Measurements from ENCODE around the gene GABRA4.

GABRA4 gene

GRCh38 chr4:47010912-47011446, 17.6 kb upstream of the GABRA4 start:
- no peak overlapping the region for H3K27ac ChIP-seq (ENCODE audit: low read length)

GRCh38 chr4:47010347-47010911, 17.0 kb upstream of the GABRA4 start:
- no peak overlapping the region for H3K27ac ChIP-seq (ENCODE audit: low read length)
- no peaks in the 10 kb centered on the region for H3K9me3 ChIP-seq (ENCODE audit: control insufficient read depth in 2 of 2, low read length in 2 of 2)
- no peaks in the 10 kb centered on the region for H3K4me1 ChIP-seq (ENCODE audit: control insufficient read depth, insufficient read depth, low read length)
- H3K9ac ChIP-seq (ENCODE audit: low read length in 2 of 2), result peak overlapping the region in 1 of 2 donors; percentile 4
- no peaks in the 10 kb centered on the region for H3K36me3 ChIP-seq (ENCODE audit: control insufficient read depth in 2 of 2, insufficient read depth in 2 of 2, low read length in 2 of 2)
- no peaks in the 10 kb centered on the region for H3K27me3 ChIP-seq (ENCODE audit: control insufficient read depth in 1 of 2, insufficient read depth in 2 of 2, low read length in 2 of 2)
- peak overlapping the region in 1 of 2 donors; percentile 50 for H3K4me3 ChIP-seq (ENCODE audit: low read length in 2 of 2)

More at GRCh38 chr4:47010912-47011446, 17.6 kb upstream of the GABRA4 start:
- Histone ChIP-seq H3K36me3 (ENCODE audit: control insufficient read depth in 2 of 2, insufficient read depth in 2 of 2, low read length in 2 of 2) (no peaks in the 10 kb centered on the region), H3K4me3 (ENCODE audit: low read length in 2 of 2) (peak overlapping the region in 1 of 2 donors; percentile 50), H3K9ac (ENCODE audit: low read length in 2 of 2) (peak overlapping the region in 1 of 2 donors; percentile 4), H3K4me1 (ENCODE audit: control insufficient read depth, insufficient read depth, low read length) (no peaks in the 10 kb centered on the region), H3K27me3 (ENCODE audit: control insufficient read depth in 1 of 2, insufficient read depth in 2 of 2, low read length in 2 of 2) (no peaks in the 10 kb centered on the region), H3K9me3 (ENCODE audit: control insufficient read depth in 2 of 2, low read length in 2 of 2) (no peaks in the 10 kb centered on the region)

- H3K9me3 ChIP-seq (ENCODE audit: control insufficient read depth in 2 of 2, low read length in 2 of 2), result no peaks in the 10 kb centered on the region
- no peak overlapping the region for H3K27ac ChIP-seq (ENCODE audit: low read length)
- H3K4me3 ChIP-seq (ENCODE audit: low read length in 2 of 2), result no peak overlapping the region
- no peak overlapping the region for H3K9ac ChIP-seq (ENCODE audit: low read length in 2 of 2)
- no peaks in the 10 kb centered on the region for H3K36me3 ChIP-seq (ENCODE audit: control insufficient read depth in 2 of 2, insufficient read depth in 2 of 2, low read length in 2 of 2)
- H3K4me1 ChIP-seq (ENCODE audit: control insufficient read depth, insufficient read depth, low read length), result no peaks in the 10 kb centered on the region
- no peaks in the 10 kb centered on the region for H3K27me3 ChIP-seq (ENCODE audit: control insufficient read depth in 1 of 2, insufficient read depth in 2 of 2, low read length in 2 of 2)
Observed at GRCh38 chr4:47002580-47002979, 9.2 kb upstream of the GABRA4 start.

DNA sequence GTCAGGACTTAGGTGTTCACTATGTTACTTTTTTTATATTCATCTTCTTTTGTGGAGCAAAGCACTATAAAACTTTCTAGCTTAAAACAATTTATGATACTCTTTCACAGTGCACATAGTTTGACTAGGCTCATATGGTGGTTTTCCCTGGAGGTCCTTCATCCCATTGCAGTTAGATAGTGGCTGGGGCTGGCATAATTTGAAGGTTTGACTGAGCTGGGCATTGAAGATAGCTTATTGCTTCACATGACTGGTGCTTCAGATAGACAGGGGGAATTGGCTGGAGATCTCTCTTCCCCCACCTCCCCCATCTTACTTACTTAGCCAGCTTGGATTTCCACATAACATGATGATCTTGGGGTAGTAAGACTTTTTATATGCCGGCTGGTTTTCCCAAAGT, 7.0 kb upstream of the GABRA4 start:
- Histone ChIP-seq H3K27me3 (ENCODE audit: control insufficient read depth in 1 of 2, insufficient read depth in 2 of 2, low read length in 2 of 2) (no peaks in the 10 kb centered on the region), H3K27ac (ENCODE audit: low read length) (no peak overlapping the region)

DNA sequence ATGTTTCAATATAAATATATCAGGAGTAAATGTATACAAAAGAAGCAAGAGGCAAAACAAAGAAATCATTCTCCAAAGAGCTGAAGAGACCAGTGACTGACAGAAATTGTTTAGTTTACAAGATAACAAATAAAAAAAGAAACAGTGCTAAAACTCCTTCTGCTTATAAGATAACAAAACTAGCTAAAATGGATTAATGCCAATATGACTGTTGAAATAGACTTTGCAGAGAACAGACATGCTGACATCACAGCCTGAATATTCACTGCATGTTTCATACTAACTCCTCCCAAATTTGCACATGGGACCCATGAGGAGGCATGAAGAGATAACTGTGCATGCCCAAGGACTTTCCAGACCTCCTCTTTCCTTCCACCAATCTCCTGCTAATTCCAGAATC, 6.2 kb upstream of the GABRA4 start:
- Histone ChIP-seq H3K27ac (ENCODE audit: low read length) (no peak overlapping the region), H3K36me3 (ENCODE audit: control insufficient read depth in 2 of 2, insufficient read depth in 2 of 2, low read length in 2 of 2) (no peaks in the 10 kb centered on the region), H3K4me1 (ENCODE audit: control insufficient read depth, insufficient read depth, low read length) (no peaks in the 10 kb centered on the region), H3K9me3 (ENCODE audit: control insufficient read depth in 2 of 2, low read length in 2 of 2) (no peaks in the 10 kb centered on the region), H3K4me3 (ENCODE audit: low read length in 2 of 2) (no peak overlapping the region), H3K27me3 (ENCODE audit: control insufficient read depth in 1 of 2, insufficient read depth in 2 of 2, low read length in 2 of 2) (no peaks in the 10 kb centered on the region), H3K9ac (ENCODE audit: low read length in 2 of 2) (no peak overlapping the region)

More for the DNA sequence above, 7.0 kb upstream of the GABRA4 start:
- Histone ChIP-seq H3K36me3 (ENCODE audit: control insufficient read depth in 2 of 2, insufficient read depth in 2 of 2, low read length in 2 of 2) (no peaks in the 10 kb centered on the region), H3K9me3 (ENCODE audit: control insufficient read depth in 2 of 2, low read length in 2 of 2) (no peaks in the 10 kb centered on the region), H3K9ac (ENCODE audit: low read length in 2 of 2) (no peak overlapping the region), H3K4me1 (ENCODE audit: control insufficient read depth, insufficient read depth, low read length) (no peaks in the 10 kb centered on the region), H3K4me3 (ENCODE audit: low read length in 2 of 2) (no peak overlapping the region)

DNA sequence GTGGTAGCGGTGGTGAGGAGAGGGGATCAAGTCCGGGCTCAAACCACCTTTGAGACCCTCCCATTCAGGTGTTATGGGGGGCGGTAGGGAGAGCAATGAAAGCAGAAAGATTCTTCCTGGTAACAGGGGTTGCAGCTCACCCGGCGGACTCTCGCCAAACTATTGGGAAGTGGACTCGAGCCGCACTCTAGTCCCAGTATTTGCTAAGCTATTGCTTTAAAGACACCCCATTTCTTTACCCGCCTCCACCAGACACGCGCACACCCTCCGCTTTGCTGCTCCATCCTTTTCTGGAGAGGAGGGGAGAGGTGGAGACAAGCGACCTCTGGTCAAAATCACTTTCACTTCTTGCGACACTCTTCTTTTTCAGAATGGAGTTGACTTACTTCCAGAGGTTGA, 625 bp upstream of the GABRA4 start:
- Histone ChIP-seq H3K9me3 (ENCODE audit: control insufficient read depth in 2 of 2, low read length in 2 of 2) (no peaks in the 10 kb centered on the region), H3K4me3 (ENCODE audit: low read length in 2 of 2) (peak overlapping the region; percentile 58 to 63), H3K27me3 (ENCODE audit: control insufficient read depth in 1 of 2, insufficient read depth in 2 of 2, low read length in 2 of 2) (peaks cover 5 to 21% of the 10 kb centered on the region in 2 donors), H3K4me1 (ENCODE audit: control insufficient read depth, insufficient read depth, low read length) (no peaks in the 10 kb centered on the region), H3K27ac (ENCODE audit: low read length) (no peak overlapping the region), H3K9ac (ENCODE audit: low read length in 2 of 2) (no peak overlapping the region), H3K36me3 (ENCODE audit: control insufficient read depth in 2 of 2, insufficient read depth in 2 of 2, low read length in 2 of 2) (no peaks in the 10 kb centered on the region)

DNA sequence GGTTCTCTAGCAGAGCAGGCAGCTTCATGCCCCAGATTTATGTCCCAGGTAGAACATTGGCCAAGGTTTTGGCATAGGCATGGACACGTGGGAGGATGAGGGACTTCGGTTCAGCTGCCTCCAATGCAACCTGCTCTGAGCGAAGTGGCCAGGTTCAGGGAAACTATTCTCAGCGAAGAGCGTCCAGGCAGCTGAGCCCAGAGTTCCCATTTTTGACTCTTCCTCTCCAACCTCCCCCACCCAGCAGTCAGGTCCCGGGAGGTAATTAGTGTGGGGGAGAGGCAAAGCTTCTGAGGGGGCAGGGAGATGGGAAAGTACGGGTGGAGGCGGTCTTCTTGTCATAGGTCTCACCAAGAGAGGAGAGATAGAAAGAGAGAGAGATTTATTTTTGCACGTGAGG, 1.0 kb downstream of the GABRA4 start:
- H3K36me3 ChIP-seq (ENCODE audit: control insufficient read depth in 2 of 2, insufficient read depth in 2 of 2, low read length in 2 of 2), result no peaks in the 10 kb centered on the region
- no peaks in the 10 kb centered on the region for H3K9me3 ChIP-seq (ENCODE audit: control insufficient read depth in 2 of 2, low read length in 2 of 2)
- no peaks in the 10 kb centered on the region for H3K4me1 ChIP-seq (ENCODE audit: control insufficient read depth, insufficient read depth, low read length)
- peaks cover 5 to 21% of the 10 kb centered on the region in 2 donors for H3K27me3 ChIP-seq (ENCODE audit: control insufficient read depth in 1 of 2, insufficient read depth in 2 of 2, low read length in 2 of 2)
- no peak overlapping the region for H3K4me3 ChIP-seq (ENCODE audit: low read length in 2 of 2)
- H3K27ac ChIP-seq (ENCODE audit: low read length), result no peak overlapping the region
- H3K9ac ChIP-seq (ENCODE audit: low read length in 2 of 2), result no peak overlapping the region

GRCh38 chr4:46986922-46987638, 6.3 kb downstream of the GABRA4 start:
- Histone ChIP-seq H3K9ac (ENCODE audit: low read length in 2 of 2) (no peak overlapping the region), H3K9me3 (ENCODE audit: control insufficient read depth in 2 of 2, low read length in 2 of 2) (no peaks in the 10 kb centered on the region), H3K36me3 (ENCODE audit: control insufficient read depth in 2 of 2, insufficient read depth in 2 of 2, low read length in 2 of 2) (no peaks in the 10 kb centered on the region), H3K27me3 (ENCODE audit: control insufficient read depth in 1 of 2, insufficient read depth in 2 of 2, low read length in 2 of 2) (peaks cover 0 to 3% of the 10 kb centered on the region in 2 donors), H3K4me3 (ENCODE audit: low read length in 2 of 2) (no peak overlapping the region), H3K4me1 (ENCODE audit: control insufficient read depth, insufficient read depth, low read length) (no peaks in the 10 kb centered on the region), H3K27ac (ENCODE audit: low read length) (no peak overlapping the region)

DNA sequence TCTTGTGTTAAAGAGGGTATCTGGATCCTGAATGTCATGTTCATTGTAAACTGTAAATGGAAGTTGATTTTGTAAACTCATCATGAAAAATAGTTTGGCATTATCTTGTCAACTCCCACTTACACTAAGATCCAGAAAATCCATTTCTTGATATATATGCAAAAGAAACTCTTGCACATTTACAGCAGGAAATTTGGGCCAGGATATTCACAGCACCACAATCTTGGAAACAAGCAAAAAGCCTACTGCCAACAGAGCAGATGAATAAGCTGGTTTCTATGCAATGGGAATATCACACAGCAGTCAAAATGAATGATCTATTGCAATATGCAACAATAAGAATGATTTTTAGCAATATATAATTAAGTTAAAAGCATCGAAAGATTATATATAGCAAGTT, 8.6 kb downstream of the GABRA4 start:
- no peak overlapping the region for H3K4me3 ChIP-seq (ENCODE audit: low read length in 2 of 2)
- H3K27ac ChIP-seq (ENCODE audit: low read length), result no peak overlapping the region
- H3K9ac ChIP-seq (ENCODE audit: low read length in 2 of 2), result no peak overlapping the region
- H3K27me3 ChIP-seq (ENCODE audit: control insufficient read depth in 1 of 2, insufficient read depth in 2 of 2, low read length in 2 of 2), result no peaks in the 10 kb centered on the region
- H3K4me1 ChIP-seq (ENCODE audit: control insufficient read depth, insufficient read depth, low read length), result no peaks in the 10 kb centered on the region
- no peaks in the 10 kb centered on the region for H3K36me3 ChIP-seq (ENCODE audit: control insufficient read depth in 2 of 2, insufficient read depth in 2 of 2, low read length in 2 of 2)
- no peaks in the 10 kb centered on the region for H3K9me3 ChIP-seq (ENCODE audit: control insufficient read depth in 2 of 2, low read length in 2 of 2)

- Histone ChIP-seq H3K27ac (ENCODE audit: low read length) (no peak overlapping the region), H3K36me3 (ENCODE audit: control insufficient read depth in 2 of 2, insufficient read depth in 2 of 2, low read length in 2 of 2) (no peaks in the 10 kb centered on the region), H3K9ac (ENCODE audit: low read length in 2 of 2) (no peak overlapping the region), H3K4me3 (ENCODE audit: low read length in 2 of 2) (no peak overlapping the region), H3K9me3 (ENCODE audit: control insufficient read depth in 2 of 2, low read length in 2 of 2) (no peaks in the 10 kb centered on the region), H3K27me3 (ENCODE audit: control insufficient read depth in 1 of 2, insufficient read depth in 2 of 2, low read length in 2 of 2) (no peaks in the 10 kb centered on the region), H3K4me1 (ENCODE audit: control insufficient read depth, insufficient read depth, low read length) (no peaks in the 10 kb centered on the region)
Observed at GRCh38 chr4:46980851-46981250, 12.5 kb downstream of the GABRA4 start.

DNA sequence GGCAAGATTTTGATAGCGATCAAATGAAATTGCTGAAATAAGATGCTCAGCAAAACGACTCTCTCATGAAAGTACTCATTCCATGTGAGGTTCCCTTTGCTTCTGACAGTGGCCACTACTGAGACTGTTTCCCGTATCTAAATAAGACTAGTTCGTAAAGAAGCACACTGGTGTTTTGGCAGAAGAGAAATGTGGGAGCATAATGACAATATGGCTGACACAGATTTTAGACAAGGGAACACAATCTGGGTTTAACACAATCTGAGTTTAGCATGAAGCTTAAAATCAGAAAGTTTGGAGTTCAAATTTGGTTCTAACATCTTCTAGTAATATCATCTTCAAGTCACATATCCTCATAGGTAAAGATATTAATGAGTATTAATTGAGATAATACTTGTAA, 13.7 kb downstream of the GABRA4 start:
- Histone ChIP-seq H3K36me3 (ENCODE audit: control insufficient read depth in 2 of 2, insufficient read depth in 2 of 2, low read length in 2 of 2) (no peaks in the 10 kb centered on the region), H3K4me1 (ENCODE audit: control insufficient read depth, insufficient read depth, low read length) (no peaks in the 10 kb centered on the region), H3K9ac (ENCODE audit: low read length in 2 of 2) (no peak overlapping the region), H3K4me3 (ENCODE audit: low read length in 2 of 2) (no peak overlapping the region), H3K9me3 (ENCODE audit: control insufficient read depth in 2 of 2, low read length in 2 of 2) (no peaks in the 10 kb centered on the region), H3K27me3 (ENCODE audit: control insufficient read depth in 1 of 2, insufficient read depth in 2 of 2, low read length in 2 of 2) (no peaks in the 10 kb centered on the region), H3K27ac (ENCODE audit: low read length) (no peak overlapping the region)
